ENCODE results near the gene IPO9. TPM values are rescaled to one million over a fixed set of nuclear protein-coding genes. Genes with fewer than 3 reads are reported as not detected.

IPO9 gene
- total RNA-seq, 1 experiment from 2014 or later, result 80.6 TPM

DNA sequence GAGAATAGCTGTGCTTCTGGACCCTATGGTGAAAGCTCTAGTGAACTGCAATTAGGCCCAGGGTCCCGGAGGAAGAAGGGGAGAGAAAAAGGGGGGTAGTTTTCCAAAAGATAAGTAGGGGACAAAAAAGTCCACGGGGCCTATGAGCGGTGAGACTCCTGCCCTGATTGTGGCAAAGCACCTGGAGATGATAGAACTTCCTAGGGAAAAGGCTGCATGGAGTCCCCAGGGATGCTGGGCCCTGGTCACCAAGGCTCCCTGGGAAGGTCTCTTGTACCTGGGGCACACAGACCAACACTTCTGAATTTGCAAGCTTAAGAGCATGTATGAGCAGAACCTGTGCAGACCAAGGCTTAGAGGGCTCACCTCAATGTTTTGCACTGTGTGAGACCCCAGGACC lies 54.3 kb downstream of the IPO9 start:
- Histone ChIP-seq H3K4me3 (replicated peaks in 1 of 2; ENCODE audit: low read depth in 1 of 2, low read length in 2 of 2) (peak overlapping the region in 1 of 2 experiments; percentile 23; a peak in 2 of 4 replicates), H3K9ac (ENCODE audit: low read length) (peak overlapping the region; percentile 54), H4K20me1 (ENCODE audit: insufficient read depth) (no peaks in the 10 kb centered on the region), H3K36me3 (ENCODE audit: control insufficient read depth in 1 of 2, insufficient read depth in 2 of 2, low read length in 2 of 2) (no peaks in the 10 kb centered on the region), H3K4me2 (ENCODE audit: low read length) (peak overlapping the region; percentile 71), H3K79me2 (ENCODE audit: insufficient read depth, low read length) (no peaks in the 10 kb centered on the region), H3K4me1 (ENCODE audit: control insufficient read depth in 1 of 2, insufficient read depth in 2 of 2, low read length in 2 of 2) (peaks cover 43 to 61% of the 10 kb centered on the region in 2 experiments), H3K9me2 (ENCODE audit: insufficient read depth) (no peaks in the 10 kb centered on the region), H3K9me3 (ENCODE audit: control insufficient read depth in 1 of 2, insufficient read depth in 1 of 2, low read depth in 1 of 2, low read length in 2 of 2) (no peaks in the 10 kb centered on the region), H2AFZ (ENCODE audit: low read depth, low read length, poor library complexity, severe bottlenecking) (no peak overlapping the region), H3K27ac (ENCODE audit: low read depth, low read length) (peak overlapping the region; percentile 64), H3K27me3 (ENCODE audit: insufficient read depth, low read length) (no peaks in the 10 kb centered on the region)
- TF ChIP-seq, protein P1, sequence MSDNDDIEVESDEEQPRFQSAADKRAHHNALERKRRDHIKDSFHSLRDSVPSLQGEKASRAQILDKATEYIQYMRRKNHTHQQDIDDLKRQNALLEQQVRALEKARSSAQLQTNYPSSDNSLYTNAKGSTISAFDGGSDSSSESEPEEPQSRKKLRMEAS (IDR thresholded peaks at IDR 0.05), result no peak
- TF ChIP-seq RAD21 (IDR thresholded peaks at IDR 0.05; ENCODE audit: low read depth), result no peak
- TF ChIP-seq, protein P2, sequence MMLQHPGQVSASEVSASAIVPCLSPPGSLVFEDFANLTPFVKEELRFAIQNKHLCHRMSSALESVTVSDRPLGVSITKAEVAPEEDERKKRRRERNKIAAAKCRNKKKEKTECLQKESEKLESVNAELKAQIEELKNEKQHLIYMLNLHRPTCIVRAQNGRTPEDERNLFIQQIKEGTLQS (IDR thresholded peaks at IDR 0.05), result no peak
- no peak for TF ChIP-seq ELF1 (IDR thresholded peaks at IDR 0.05; ENCODE audit: borderline replicate concordance, low read depth)
- no peak for TF ChIP-seq EZH2 (IDR thresholded peaks at IDR 0.05)
- no peak for TF ChIP-seq FOSL1 (IDR thresholded peaks at IDR 0.05; ENCODE audit: low read depth)
- no peak for TF ChIP-seq REST (IDR thresholded peaks at IDR 0.05; ENCODE audit: low read depth)
- TF ChIP-seq, protein P3, sequence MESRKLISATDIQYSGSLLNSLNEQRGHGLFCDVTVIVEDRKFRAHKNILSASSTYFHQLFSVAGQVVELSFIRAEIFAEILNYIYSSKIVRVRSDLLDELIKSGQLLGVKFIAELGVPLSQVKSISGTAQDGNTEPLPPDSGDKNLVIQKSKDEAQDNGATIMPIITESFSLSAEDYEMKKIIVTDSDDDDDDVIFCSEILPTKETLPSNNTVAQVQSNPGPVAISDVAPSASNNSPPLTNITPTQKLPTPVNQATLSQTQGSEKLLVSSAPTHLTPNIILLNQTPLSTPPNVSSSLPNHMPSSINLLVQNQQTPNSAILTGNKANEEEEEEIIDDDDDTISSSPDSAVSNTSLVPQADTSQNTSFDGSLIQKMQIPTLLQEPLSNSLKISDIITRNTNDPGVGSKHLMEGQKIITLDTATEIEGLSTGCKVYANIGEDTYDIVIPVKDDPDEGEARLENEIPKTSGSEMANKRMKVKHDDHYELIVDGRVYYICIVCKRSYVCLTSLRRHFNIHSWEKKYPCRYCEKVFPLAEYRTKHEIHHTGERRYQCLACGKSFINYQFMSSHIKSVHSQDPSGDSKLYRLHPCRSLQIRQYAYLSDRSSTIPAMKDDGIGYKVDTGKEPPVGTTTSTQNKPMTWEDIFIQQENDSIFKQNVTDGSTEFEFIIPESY (IDR thresholded peaks at IDR 0.05; ENCODE audit: extremely low read depth, insufficient replicate concordance, low read length), result no peak
- TF ChIP-seq SRF (IDR thresholded peaks at IDR 0.05; ENCODE audit: low read depth), result no peak
- TF ChIP-seq ZFX (IDR thresholded peaks at IDR 0.05), result no peak
- no peak for TF ChIP-seq POLR2AphosphoS5 (IDR thresholded peaks at IDR 0.05; ENCODE audit: low read depth, low read length)
- TF ChIP-seq POLR2A (IDR thresholded peaks at IDR 0.05; ENCODE audit: borderline replicate concordance, extremely low read depth, insufficient read depth, insufficient read length), result no peak
- TF ChIP-seq, protein P4, sequence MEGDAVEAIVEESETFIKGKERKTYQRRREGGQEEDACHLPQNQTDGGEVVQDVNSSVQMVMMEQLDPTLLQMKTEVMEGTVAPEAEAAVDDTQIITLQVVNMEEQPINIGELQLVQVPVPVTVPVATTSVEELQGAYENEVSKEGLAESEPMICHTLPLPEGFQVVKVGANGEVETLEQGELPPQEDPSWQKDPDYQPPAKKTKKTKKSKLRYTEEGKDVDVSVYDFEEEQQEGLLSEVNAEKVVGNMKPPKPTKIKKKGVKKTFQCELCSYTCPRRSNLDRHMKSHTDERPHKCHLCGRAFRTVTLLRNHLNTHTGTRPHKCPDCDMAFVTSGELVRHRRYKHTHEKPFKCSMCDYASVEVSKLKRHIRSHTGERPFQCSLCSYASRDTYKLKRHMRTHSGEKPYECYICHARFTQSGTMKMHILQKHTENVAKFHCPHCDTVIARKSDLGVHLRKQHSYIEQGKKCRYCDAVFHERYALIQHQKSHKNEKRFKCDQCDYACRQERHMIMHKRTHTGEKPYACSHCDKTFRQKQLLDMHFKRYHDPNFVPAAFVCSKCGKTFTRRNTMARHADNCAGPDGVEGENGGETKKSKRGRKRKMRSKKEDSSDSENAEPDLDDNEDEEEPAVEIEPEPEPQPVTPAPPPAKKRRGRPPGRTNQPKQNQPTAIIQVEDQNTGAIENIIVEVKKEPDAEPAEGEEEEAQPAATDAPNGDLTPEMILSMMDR (IDR thresholded peaks at IDR 0.05 in 2 of 3, conservative IDR thresholded peaks at IDR 0.05 in 1 of 3; ENCODE audit: borderline replicate concordance in 1 of 3, insufficient read depth in 1 of 3, low read depth in 2 of 3, low read length in 2 of 3), result no peak
- no peak for TF ChIP-seq EGR1 (IDR thresholded peaks at IDR 0.05; ENCODE audit: low read depth)
- no peak for TF ChIP-seq ZNF274 (IDR thresholded peaks at IDR 0.05; ENCODE audit: low read depth, low read length)
- no peak for TF ChIP-seq JUND (IDR thresholded peaks at IDR 0.05)
- no peak for TF ChIP-seq SP1 (IDR thresholded peaks at IDR 0.05; ENCODE audit: low read depth)
- no peak for TF ChIP-seq CEBPB (IDR thresholded peaks at IDR 0.05; ENCODE audit: low read depth)
- TF ChIP-seq CBX3 (IDR thresholded peaks at IDR 0.05; ENCODE audit: low read depth), result no peak
- no peak for TF ChIP-seq TCF7L2 (IDR thresholded peaks at IDR 0.05; ENCODE audit: borderline replicate concordance, extremely low read depth, insufficient read depth, insufficient read length)
- ATAC-seq (peak; percentile 24), DNase-seq (ENCODE audit: low read depth, low spot score) (no peak)
- ChIA-PET RAD21 (ENCODE audit: low non-redundant PET in 1 of 2, low total read pairs in 2 of 2, uncharacterized antibody in 2 of 2, unreplicated experiment in 2 of 2) (interaction anchor here in 1 of 2 experiments (0.9 kb wide), 1 partner anchor 90 kb away, joined by 5 read pairs; no protein-coding TSS in a partner anchor), POLR2A (interaction anchor here (0.9 to 2.0 kb wide), 7 partner anchors 9 to 169 kb away, joined by 3 to 9 read pairs (median 3); partner anchors contain the start of gene ELF3), CTCF (interaction anchor here (0.8 to 4.2 kb wide), 6 partner anchors 9 to 322 kb away, joined by 3 to 27 read pairs (median 4); partner anchors contain the start of gene IPO9)
- intact Hi-C loops (cut with micrococcal nuclease), result no loop called here
- BruUV-seq (replicated peaks), result no TSS peak
